GM21367 (cell line): ENCODE measurements around the gene HLF.

Experiments
- ATAC-seq: cut with Tn5 transposase; IDR thresholded peaks from one replicate; pipeline ENCODE4 v1.9.1; 2021; ENCODE audit not compliant: unreplicated experiment

The HLF gene

DNA sequence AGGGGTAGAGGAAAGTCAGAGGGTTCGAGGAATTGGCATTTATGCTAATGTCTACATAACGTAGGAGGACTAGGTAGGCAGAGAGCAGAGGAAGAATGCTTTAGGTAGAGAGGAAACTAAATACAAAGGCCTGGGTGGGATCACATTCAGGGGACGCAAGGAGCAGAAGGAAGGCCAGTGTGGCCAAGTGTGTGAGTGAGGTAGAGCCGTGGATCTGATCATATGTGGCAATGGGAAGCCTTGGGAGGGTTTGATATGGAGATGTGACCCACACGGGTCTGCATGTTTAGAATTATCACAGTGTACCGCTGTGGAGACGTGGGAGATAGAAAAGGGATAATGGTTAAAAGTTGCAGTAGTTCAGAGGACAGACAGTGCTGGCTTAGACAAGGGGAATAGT is 43.1 kb downstream of the HLF start:
- no peak for ATAC-seq

DNA sequence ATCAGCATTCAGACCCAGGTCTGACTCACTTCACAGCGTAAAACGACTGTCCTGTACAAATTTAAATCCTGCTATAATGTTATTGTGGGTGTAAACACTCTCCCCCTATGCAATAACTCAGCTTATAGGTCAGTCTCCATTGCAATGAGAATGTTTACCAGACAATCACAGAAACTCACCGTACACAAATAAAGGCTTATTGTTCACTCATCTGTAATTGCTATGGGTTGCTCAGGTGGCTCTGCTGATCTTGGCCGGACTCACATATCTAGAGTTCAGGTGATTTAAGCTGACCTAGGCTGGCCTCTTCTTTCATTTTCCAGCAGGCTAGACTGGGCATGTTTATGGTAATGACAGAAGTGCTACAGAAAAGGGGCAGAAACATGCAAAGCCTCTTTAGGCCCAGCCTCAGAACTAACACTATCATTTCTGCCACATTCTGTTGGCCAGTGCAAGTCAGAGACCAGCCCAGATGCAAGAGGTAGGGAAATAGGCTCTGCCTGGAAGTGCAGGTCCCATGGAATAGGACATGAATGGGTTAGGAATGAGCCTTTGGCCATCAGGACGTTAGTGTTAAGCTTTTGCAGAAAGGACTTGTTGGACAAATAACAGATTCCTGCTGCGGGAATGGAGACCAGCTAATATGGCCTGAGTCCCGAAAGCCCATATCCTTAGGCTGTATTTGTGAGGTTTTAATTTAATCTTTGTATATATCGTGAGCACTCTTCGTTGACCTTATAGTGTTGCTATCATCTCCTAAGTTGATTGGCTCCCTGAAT is 44.0 kb downstream of the HLF start:
- no peak for ATAC-seq

DNA sequence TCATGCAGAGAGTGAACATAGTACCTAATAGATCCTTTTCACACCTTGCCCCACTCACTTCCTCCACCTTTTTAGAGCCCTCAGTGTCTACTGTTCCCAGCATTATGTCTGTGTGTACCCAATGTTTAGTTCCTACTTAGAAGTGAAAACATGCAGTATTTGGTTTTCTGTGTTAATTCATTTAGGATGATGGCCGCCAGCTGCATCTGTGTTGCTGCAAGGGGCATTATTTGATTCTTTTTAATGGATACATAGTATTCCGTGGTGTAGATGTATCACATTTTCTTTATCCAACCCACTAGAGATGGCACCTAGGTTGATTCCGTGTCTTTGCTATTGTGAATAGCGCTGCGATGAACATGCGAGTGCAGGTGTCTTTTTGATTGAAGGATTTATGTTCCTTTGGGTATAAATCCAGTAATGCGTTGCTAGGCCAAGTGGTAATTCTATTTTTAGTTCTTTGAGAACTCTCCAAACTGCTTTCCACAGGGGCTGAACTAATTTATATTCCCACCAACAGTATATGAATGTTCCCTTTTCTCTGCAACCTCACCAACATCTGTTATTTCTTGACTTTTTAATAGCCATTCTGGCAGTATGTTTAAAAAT is 47.1 kb downstream of the HLF start:
- no peak for ATAC-seq

DNA sequence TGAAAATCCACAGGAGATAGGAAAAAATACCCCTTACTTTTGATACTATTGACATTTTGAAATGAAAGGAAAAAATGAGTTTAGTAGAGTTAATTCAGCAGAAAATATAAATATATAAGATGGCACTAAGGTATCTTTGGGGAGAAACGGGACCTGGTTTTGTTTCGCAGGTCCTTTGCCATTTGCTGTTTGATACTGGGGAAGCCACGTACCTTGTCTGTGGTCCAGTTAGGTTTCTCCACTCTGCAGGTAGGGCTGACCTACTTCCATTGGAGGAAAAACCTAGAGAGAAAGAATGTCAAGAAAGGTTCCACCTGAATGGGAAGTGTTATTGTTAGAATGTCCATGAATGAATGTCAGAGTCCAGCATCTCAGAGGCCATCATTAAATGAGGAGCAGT is 48.1 kb downstream of the HLF start:
- no peak for ATAC-seq

DNA sequence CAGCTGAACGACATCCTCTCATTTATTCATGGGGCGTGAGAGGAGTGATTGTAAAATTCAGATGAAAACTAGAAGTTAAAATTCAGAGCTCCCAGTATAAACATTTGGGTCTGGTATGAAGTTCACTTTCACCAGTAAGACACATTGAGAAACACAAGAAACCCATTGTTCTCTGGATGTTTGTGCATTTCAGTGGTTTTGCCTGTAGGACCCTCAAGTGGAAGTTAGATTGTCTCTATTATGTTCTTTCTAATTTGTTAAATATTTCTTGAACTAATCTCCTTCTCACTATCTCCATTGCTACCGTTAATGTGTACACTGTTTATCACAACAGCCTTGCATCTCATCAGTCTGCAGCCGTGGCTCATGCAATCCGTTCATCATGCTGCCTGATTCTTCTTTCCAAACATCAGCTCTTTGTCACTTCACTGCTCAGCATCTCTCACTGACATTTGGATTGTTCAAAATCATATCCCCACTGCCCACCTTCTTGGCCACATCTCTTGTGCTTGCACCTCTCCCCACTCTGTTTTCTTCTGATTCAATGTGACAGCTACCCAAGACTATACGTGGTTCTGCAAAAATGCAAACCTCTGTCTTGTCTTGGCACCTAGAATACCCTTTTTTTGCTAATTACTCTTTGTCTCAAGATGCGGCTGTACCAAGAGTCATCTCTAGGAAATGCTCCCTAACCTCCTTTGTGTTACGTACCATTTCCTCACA is 49.5 kb downstream of the HLF start:
- ATAC-seq: no peak

DNA sequence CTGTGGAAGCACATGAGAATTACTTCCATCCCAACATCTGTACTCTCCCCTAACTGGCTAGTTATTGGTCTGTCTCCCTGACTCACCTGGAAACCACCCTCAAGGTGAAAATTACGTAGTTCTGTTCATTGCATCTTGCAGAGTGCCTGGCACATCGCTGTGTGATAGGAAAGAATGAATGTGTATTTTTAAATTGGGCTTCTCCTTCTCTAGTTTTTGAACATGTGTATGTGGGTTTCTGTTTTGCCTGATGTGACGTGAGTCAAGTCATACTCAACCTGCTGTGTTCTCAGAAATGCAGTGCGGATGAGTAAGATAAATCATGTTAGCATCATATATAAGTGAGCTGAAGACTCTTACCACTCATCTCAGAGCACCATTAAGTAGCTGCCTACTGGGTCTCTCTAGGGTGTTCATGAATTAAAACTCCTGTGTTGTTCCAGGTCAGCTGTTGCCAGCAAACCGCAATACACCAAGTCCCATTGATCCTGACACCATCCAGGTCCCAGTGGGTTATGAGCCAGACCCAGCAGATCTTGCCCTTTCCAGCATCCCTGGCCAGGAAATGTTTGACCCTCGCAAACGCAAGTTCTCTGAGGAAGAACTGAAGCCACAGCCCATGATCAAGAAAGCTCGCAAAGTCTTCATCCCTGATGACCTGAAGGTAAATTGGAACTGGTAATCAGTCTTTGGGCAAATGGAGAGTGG is 50.2 kb downstream of the HLF start:
- ATAC-seq: no peak

DNA sequence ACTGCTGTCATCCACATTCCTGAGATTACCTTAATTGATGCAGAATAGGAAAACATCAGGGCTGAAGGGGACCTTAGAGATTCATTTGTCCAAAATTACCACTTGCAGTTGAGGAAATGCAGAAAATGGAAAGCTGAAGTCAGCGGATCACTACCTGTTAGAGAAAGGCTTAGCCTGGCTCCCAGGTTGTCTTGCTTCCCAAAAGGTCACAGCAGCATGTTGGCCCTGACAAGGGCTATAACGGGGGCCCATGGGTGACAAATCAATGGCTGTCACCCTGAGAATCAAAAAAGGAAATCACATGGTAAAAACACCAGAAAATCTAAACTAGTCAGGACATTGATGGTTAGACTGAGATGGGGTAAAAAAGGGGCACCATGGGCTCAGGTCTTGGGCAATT is 51.7 kb downstream of the HLF start:
- ATAC-seq: no peak

DNA sequence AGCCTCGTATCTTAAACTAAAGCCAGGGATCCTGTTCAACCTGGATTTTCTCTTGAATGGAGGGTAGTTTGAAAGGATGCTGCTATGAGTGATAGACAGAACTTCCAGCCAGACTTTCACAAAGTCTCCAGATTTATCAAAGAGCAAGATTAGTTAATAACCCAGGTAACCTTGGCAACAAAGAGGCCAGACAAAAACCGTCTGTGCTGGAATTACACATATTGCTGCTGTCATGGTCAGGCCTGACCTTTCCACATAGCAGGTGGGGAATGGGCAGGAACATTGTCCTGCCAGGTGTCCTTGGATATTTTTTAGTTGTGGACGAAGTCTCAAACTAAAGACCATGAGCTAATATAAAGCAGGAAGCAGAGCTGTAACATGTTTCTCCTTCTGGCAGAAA is 52.5 kb downstream of the HLF start:
- ATAC-seq: no peak

DNA sequence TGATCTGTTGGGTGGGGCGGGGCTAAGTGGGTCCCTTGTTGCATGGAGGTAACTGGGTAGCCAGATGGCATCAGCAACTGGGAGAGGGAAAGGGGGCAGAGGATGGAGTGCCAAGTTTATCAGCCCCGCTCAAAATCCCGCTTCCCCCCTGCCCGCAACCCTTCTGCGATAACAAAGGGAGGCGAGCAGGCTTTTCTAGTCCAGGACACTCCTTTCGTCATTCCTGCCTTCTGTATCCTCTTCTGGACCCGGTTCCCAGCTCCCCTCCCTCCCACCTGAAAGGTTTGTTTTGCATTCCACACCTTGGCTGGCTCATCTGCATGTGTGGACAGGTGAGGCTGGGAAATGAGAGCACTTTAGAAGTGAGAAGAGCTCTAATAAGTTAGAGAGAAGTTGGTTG is 53.3 kb downstream of the HLF start:
- no peak for ATAC-seq

DNA sequence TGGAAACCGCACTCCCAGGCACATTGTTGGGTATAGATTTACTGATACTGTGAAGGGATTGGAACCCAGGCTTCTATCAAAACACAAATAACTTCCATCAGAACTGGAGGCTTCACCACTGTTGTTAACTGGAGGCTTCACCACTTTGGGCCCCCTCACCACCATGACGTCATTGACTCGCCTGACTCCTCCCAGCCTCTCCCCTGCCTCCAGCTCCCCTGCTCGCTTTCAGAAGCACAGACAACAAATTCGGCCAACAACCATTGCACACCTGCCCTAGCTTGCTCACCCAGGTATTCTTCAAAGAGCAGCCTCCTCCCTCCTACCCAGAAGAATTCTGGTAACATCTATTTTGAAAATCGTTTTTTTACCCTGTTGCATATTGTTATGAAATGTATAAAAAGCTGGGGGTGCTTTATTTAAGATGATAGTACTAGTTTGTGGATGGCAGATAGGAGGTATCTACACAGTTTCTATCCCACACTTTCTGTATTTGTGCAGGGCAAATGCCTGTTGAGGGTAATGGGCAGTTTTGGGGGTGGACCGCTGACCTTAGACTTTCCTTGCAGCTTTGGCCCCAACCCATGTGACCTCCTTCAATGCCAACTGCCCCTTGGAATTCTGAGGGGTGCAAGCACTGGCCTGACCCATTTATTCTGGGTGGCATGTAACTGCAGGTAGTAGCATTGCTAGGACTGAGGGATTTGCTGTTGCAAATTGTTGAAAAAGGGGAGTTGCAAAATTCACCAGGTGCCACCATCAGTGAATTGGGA is 54.1 kb downstream of the HLF start:
- ATAC-seq: no peak

DNA sequence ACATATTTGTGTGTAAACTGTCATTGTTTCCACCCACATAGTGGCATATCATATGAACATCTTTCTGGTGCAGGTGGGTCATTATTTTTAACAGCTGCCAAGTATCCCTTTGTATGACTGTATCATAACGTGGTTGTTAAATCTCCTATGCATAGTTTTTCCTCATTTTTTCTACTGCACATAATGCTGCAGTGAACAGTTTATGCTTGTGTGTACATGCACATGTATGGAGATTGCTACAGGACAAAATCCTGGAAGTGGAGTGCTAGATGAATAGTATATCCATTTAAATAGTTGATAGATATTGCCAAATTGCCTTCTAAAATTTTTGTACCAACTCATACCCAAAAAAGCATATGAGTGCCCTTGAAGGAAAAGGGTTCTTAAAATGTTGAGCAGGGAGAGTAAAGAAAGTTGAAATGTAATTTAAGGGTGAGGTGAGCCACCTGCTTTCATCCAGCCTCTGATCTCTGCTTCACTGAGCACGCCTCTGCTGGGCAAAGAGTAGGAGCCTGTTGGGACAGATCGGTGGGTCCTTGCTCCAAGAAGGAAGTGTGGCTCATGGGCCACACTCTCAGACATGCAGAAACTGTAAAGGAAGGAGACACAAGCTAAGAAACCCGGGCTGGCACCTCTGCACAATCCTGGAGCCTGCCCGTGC is 55.3 kb downstream of the HLF start:
- ATAC-seq: no peak

DNA sequence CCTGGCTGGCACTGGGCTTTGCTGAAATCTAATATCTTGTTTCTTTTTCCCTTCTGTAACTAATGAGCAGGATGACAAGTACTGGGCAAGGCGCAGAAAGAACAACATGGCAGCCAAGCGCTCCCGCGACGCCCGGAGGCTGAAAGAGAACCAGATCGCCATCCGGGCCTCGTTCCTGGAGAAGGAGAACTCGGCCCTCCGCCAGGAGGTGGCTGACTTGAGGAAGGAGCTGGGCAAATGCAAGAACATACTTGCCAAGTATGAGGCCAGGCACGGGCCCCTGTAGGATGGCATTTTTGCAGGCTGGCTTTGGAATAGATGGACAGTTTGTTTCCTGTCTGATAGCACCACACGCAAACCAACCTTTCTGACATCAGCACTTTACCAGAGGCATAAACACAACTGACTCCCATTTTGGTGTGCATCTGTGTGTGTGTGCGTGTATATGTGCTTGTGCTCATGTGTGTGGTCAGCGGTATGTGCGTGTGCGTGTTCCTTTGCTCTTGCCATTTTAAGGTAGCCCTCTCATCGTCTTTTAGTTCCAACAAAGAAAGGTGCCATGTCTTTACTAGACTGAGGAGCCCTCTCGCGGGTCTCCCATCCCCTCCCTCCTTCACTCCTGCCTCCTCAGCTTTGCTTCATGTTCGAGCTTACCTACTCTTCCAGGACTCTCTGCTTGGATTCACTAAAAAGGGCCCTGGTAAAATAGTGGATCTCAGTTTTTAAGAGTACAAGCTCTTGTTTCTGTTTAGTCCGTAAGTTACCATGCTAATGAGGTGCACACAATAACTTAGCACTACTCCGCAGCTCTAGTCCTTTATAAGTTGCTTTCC is 56.0 kb downstream of the HLF start:
- no peak for ATAC-seq

DNA sequence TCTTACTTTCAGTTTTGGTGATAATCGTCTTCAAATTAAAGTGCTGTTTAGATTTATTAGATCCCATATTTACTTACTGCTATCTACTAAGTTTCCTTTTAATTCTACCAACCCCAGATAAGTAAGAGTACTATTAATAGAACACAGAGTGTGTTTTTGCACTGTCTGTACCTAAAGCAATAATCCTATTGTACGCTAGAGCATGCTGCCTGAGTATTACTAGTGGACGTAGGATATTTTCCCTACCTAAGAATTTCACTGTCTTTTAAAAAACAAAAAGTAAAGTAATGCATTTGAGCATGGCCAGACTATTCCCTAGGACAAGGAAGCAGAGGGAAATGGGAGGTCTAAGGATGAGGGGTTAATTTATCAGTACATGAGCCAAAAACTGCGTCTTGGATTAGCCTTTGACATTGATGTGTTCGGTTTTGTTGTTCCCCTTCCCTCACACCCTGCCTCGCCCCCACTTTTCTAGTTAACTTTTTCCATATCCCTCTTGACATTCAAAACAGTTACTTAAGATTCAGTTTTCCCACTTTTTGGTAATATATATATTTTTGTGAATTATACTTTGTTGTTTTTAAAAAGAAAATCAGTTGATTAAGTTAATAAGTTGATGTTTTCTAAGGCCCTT is 56.8 kb downstream of the HLF start:
- no peak for ATAC-seq

DNA sequence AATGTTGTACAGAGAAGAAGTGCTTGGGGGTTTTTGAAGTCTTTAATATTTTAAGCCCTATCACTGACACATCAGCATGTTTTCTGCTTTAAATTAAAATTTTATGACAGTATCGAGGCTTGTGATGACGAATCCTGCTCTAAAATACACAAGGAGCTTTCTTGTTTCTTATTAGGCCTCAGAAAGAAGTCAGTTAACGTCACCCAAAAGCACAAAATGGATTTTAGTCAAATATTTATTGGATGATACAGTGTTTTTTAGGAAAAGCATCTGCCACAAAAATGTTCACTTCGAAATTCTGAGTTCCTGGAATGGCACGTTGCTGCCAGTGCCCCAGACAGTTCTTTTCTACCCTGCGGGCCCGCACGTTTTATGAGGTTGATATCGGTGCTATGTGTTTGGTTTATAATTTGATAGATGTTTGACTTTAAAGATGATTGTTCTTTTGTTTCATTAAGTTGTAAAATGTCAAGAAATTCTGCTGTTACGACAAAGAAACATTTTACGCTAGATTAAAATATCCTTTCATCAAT is 57.8 kb downstream of the HLF start:
- ATAC-seq: no peak

DNA sequence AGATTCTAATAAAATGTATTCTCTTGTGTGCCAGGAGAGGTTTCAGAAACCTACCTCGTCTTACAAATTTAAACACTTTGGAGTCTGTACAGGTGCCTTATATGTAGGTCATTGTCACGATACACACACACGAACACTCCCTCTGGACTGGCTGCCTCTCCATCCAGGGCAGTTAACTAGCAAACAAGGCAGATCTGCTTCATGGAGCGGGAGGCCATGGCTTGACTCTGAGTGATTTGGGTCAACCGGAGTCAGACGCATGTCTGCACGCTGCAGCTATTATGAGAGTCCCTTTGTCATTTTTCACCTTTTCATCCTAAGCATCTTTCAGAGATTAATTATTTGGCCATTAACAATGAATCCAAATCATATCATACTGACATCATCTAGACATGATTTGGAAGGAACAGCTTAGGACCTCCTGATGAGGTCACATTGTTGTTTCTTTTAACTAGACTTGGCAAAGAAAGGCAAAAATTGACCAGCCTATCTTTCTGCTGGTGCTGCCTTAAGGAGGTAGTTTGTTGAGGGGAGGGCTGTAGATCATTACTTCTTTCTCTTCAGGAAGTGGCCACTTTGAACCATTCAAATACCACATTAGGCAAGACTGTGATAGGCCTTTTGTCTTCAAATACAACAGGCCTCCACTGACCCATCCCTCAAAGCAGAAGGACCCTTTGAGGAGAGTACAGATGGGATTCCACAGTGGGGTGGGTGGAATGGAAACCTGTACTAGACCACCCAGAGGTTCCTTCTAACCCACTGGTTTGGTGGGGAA is 58.9 kb downstream of the HLF start:
- no peak for ATAC-seq

DNA sequence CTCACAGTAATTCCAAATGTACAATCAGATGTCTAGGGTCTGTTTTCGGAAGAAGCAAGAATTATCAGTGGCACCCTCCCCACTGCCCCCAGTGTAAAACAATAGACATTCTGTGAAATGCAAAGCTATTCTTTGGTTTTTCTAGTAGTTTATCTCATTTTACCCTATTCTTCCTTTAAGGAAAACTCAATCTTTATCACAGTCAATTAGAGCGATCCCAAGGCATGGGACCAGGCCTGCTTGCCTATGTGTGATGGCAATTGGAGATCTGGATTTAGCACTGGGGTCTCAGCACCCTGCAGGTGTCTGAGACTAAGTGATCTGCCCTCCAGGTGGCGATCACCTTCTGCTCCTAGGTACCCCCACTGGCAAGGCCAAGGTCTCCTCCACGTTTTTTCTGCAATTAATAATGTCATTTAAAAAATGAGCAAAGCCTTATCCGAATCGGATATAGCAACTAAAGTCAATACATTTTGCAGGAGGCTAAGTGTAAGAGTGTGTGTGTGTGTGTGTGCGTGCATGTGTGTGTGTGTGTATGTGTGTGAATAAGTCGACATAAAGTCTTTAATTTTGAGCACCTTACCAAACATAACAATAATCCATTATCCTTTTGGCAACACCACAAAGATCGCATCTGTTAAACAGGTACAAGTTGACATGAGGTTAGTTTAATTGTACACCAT is 59.7 kb downstream of the HLF start:
- ATAC-seq: no peak

DNA sequence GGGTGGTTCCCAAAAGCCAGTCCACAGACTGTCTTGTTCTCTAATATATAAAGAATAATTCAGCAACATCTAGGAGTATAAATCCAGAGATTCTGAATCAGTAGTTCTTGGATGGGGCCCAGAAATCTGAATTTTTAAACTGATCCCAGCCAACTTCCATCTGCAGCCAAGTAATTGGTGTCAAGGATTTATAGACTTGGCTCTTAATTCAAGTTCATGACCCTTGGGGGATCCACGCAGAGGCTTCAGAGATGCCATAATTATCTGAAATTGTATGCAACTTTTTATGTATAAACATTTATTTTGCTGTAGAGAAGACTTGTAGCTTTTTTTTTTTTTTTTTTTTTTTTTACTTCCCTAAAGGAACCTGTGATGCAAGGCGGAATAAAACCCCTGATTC is 60.6 kb downstream of the HLF start:
- ATAC-seq: no peak
